GM12873 (cell line): ENCODE measurements around the gene DRAM2.

Experiments used
- TF ChIP-seq, protein P1 (sequence below): IDR thresholded peaks from 2 replicates; pipeline ENCODE4 v1.5.1; 2012; ENCODE audit warnings: low read depth, mild to moderate bottlenecking, moderate library complexity, low read length, control low read depth; ENCODE audit not compliant: insufficient read depth; ENCODE audit errors: missing control alignments

Gene DRAM2

DNA sequence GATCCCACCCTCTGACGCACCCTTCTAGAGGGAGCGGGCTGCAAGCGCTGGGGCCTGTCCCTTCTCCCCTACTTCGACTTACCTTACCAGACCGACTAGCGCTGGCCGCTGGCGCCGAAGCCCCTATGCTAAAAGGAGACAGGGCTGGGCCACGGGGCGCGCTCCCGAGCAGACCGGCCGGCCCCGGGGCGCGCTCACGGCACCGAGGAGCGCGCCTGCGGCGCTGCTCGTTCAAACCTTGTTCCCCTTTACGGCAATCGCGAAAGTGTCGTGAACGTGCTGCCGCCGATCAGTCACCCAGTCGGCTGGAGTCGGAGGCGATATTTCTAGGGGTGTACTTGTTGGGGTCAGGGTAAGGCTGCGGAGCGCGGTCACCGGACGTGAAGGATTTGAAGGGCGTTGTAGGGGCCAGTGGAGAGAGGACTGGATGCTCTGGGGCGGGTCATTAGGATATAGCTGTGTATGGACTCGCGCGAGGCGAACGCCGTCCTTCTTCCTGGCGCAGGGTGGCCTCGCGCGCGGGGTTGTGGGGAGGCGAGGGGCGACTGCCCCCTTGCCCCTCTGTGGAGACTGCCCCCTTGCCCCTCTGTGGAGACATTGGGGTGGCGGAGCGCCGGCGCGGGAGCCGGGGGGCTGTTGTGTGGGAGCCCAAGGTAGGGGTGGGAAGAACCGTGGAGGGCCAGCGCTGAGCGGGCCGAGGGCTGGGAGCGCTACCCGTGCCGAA, at the start of gene DRAM2, which contains the start of gene CEPT1:
Gene DRAM2 (minus strand): TSS at position 138 of the 724 bp plus-strand sequence. CDS start 8,539 bp downstream, outside the sequence.
Gene CEPT1 (plus strand): TSS at position 268 of the 724 bp plus-strand sequence. CDS start 7,492 bp downstream, outside the sequence.
- TF ChIP-seq, protein P1, sequence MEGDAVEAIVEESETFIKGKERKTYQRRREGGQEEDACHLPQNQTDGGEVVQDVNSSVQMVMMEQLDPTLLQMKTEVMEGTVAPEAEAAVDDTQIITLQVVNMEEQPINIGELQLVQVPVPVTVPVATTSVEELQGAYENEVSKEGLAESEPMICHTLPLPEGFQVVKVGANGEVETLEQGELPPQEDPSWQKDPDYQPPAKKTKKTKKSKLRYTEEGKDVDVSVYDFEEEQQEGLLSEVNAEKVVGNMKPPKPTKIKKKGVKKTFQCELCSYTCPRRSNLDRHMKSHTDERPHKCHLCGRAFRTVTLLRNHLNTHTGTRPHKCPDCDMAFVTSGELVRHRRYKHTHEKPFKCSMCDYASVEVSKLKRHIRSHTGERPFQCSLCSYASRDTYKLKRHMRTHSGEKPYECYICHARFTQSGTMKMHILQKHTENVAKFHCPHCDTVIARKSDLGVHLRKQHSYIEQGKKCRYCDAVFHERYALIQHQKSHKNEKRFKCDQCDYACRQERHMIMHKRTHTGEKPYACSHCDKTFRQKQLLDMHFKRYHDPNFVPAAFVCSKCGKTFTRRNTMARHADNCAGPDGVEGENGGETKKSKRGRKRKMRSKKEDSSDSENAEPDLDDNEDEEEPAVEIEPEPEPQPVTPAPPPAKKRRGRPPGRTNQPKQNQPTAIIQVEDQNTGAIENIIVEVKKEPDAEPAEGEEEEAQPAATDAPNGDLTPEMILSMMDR = no peak

DNA sequence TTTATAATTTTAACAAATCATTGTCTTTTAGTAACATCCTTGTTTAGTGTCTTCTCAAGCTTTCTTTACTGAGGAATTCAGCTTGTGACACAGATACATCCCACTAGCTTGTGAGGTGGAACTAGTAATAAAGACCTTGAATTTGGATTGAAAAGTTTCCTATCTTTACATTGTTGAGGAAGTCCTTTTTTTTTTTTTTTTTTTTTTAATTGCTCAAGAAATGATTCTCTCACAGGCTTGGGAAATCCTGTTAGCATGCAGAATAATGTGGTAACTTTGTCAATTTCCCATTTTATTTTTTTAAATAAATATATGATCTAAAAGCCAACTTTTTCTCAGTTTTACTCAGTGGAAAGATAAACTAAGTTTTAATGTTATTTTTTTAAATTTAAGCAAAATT, 44.8 kb upstream of the DRAM2 start:
- TF ChIP-seq, protein P1 = no peak

DNA sequence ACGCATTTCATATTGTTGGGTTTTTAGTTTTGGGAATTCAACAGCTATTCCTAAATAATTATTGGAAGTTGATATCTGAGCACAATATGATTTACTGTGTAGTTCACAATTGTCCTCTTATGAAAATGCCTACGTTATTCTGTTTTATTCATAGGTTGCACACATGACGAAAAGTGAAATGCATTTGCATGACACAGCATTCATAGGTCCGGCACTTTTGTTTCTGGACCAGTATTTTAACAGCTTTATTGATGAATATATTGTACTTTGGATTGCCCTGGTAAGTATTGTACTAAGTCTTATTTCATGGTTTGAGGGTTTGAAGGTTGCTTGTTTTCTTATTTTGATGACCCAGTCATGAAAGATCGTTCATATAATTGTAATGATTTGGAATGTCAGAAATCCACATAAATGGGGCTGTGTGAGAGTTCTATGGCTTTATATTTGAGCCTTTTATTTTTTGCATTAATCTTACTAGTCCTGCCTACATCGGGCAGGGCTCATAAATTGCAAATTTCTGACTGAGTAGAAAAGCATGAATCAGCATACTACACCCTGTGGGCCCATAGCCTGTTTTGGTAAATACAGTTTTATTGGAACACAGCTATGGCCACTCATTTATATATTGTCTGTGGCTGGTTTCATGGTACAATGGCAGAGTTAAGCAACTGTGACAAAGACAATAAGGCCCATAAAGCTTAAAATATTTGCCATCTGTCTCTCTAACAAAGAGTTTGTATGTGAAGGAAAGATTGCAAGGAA, 43.6 kb upstream of the DRAM2 start:
- TF ChIP-seq, protein P1 = no peak

DNA sequence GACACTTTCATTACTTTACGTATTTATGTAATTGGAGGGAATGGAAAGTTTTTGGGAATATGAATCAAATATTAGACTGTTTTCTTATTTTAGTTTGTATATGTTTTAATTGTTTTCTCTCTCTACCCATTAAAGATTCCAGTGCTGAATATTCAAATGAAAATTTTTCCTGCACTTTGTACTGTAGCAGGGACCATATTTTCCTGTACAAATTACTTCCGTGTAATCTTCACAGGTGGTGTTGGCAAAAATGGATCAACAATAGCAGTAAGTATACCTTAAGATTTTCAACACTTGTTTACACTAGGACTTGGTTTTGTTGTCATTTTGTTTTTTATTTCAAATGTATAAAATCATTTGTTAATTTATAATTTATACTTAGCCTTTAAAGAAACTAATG, 42.2 kb upstream of the DRAM2 start:
- TF ChIP-seq, protein P1 = no peak

DNA sequence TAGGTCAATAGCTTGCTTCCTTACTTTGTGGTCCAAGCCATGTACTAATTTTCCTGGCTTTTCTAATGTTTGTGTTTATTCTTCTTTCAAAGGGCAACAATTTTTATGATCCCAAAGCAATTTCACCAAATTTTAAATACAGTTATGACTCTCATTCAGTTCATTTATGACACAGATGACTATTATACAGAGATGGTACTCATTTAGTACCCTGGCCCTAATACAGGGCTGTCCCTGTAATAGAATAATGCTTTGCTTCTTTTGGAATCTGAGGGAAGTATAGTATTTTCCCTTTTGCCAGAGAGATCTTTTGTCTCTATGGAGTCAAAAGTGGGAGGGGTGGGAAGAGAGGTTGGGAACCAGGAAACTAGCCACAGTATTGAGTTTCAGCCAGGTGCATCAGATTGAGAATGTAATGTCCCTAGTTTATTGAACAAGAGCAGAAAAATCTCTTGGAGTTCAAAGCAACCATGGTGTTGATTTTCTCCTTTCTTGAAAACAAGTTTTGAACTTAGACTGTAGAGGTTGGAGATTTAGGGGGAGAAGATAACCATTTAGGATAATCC, 40.2 kb upstream of the DRAM2 start:
- TF ChIP-seq, protein P1 = no peak

DNA sequence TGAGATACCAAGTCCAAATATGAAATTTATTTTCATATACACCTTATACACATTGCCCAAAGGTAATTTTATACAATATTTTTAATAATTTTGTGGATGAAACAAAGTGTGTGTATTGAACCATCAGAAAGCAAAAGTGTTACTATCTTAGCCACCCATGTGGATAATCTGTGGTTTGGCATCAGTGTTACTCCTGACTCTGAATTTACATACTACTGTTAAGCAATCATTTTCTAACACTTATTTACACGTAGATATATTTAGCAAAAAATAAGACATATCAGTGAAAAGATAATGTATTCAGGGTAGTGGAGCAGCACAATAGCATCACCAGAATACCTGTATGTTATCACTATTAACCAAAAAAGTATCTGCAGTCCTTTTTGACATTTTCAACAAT, 36.8 kb upstream of the DRAM2 start:
- TF ChIP-seq, protein P1 = no peak

DNA sequence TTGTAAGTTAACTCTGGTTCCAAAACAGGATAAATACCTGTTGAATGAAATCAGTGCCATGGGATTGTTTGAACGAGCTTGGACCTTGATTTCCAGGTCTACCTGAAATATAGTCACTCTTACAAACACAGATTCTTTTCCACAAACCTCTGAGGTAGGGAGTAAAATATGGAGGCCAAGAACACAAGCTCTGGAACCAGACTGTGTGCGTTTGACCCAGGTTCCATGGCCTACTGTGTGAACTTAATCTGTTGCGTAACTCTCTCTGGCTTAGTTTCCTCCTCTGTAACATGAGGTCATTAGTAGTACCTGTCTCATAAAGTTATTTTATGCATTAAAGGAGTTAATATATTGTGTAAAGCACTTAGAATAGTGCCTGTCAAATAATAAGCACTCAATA, 35.5 kb upstream of the DRAM2 start:
- TF ChIP-seq, protein P1 = no peak
